Stomach (tissue), 9 donors: ENCODE measurements around the gene OPHN1. TPM values are rescaled to one million over a fixed set of nuclear protein-coding genes. Genes with fewer than 3 reads are reported as not detected.

Experiments used
- DNase-seq, 2 donors: peaks; one replicate each; pipeline versions ENCODE4 v3.0.0 to v3.0.0-alpha.2; 2013 to 2019
- H3K27ac ChIP-seq, 5 donors: fragments of 200-600 bp in 4 of 5; sonication (generic) in 4 of 5; one replicate each; pipeline ENCODE4 v1.5.1; 2013 to 2019; ENCODE audit warnings: mild to moderate bottlenecking in 1 of 5, moderate library complexity in 1 of 5
- H3K27me3 ChIP-seq, 3 donors: fragments of 200-600 bp; sonication (generic); one replicate each; pipeline ENCODE4 v1.5.1; 2017 to 2019; ENCODE audit warnings: mixed run types in 1 of 3
- H3K36me3 ChIP-seq, 4 donors: fragments of 200-600 bp; sonication (generic); 1 replicate in 3 of 4; 2 replicates in 1 of 4; pipeline ENCODE4 v1.5.1; 2016 to 2019
- H3K4me1 ChIP-seq, 4 donors: fragments of 200-600 bp; sonication (generic); one replicate each; pipeline ENCODE4 v1.5.1; 2016 to 2019
- H3K4me3 ChIP-seq, 4 donors: fragments of 200-600 bp; sonication (generic) in 3 of 4; one replicate each; pipeline ENCODE4 v1.5.1; 2016 to 2019; ENCODE audit warnings: mild to moderate bottlenecking in 1 of 4
- H3K9me3 ChIP-seq, 4 donors: fragments of 200-600 bp; sonication (generic); one replicate each; pipeline ENCODE4 v1.5.1; 2016 to 2019
- EP300 ChIP-seq: sonication (generic); formaldehyde crosslinking; IDR thresholded peaks from one replicate; pipeline ENCODE4 v1.6.1; 2017; ENCODE audit warnings: antibody characterized with exemption
- POLR2A ChIP-seq, 4 donors: fragments of 450-650 bp; IDR thresholded peaks; one replicate each; pipeline ENCODE4 v1.6.1; 2016; ENCODE audit warnings: antibody characterized with exemption in 4 of 4, control low read depth in 2 of 4, mild to moderate bottlenecking in 1 of 4, moderate library complexity in 1 of 4
- POLR2AphosphoS5 ChIP-seq, 3 donors: sonication (generic); formaldehyde crosslinking; IDR thresholded peaks; one replicate each; pipeline ENCODE4 v1.6.1; 2016; ENCODE audit warnings: antibody characterized with exemption in 3 of 3
- WGBS, 5 donors: extraction: QIAGEN DNeasy Blood & Tissue Kit in 3 of 5; methylation state at CpG; one replicate each; pipeline versions ENCODE4 v1.1.5 to v1.1.7; 2013 to 2018; 5-methylcytosine and 5-hydroxymethylcytosine counted together
- intact Hi-C: fragments of 100-400 bp; cut with DNase I; formaldehyde crosslinking; loops from one replicate; pipeline ENCODE4 v1.15.1; 2023; ENCODE audit warnings: low total_unique reads
- polyA plus RNA-seq, 3 donors: library from polyadenylated mRNA; stranded (reverse); fragments of 200-250 nt; gene quantifications; one replicate each; pipeline ENCODE4 v1.2.3, GENCODE V29; 2013
- total RNA-seq, 5 donors: library from RNA; depleted of rRNA; stranded (reverse); fragments of >200 nt; gene quantifications; one replicate each; pipeline versions ENCODE4 v1.1.0 to v1.2.3, GENCODE V29; 2014 to 2016
- TF ChIP-seq, protein P1 (sequence below), 7 experiments: fragments of 450-650 bp in 4 of 7; fragments of 200-600 bp in 3 of 7; sonication (generic) in 3 of 7; IDR thresholded peaks; one replicate each; pipeline ENCODE4 v1.5.1; 2016 to 2019; ENCODE audit warnings: antibody characterized with exemption in 7 of 7, control low read depth in 2 of 7, mild to moderate bottlenecking in 1 of 7
- donor health status: healthy with polysubstance abuse.
- donor health status: Bipolar disorder and iron deficiency.
- donor health status: healthy.

Gene OPHN1
- total and polyA plus RNA-seq, 8 donors = 0.78 to 76.4 (median 5.0) TPM

- WGBS, 5 donors = 72 to 95% (median 90%) methylated on average over 4 of the region's 4 CpGs
- DNase-seq = no peak
- Histone ChIP-seq H3K4me3 (no peak overlapping the region), H3K36me3 (no peaks in the 10 kb centered on the region), H3K27me3 (no peaks in the 10 kb centered on the region), H3K9me3 (peaks cover 0 to under 1% (median 0%) of the 10 kb centered on the region in 4 donors), H3K27ac (no peak overlapping the region), H3K4me1 (peaks cover 0 to 20% (median 11%) of the 10 kb centered on the region in 4 donors)
- no peak for TF ChIP-seq POLR2A (IDR thresholded peaks at IDR 0.05)
- intact Hi-C loops = no loop called here
Measured at GRCh38 chrX:68439341-68439740, 6.0 kb upstream of the OPHN1 start.

GRCh38 chrX:68438575-68438974 is 5.3 kb upstream of the OPHN1 start:
- Histone ChIP-seq H3K4me1 (peaks cover 0 to 23% (median 13%) of the 10 kb centered on the region in 4 donors), H3K27me3 (peaks cover 0 to 4% (median 0%) of the 10 kb centered on the region in 3 donors), H3K27ac (no peak overlapping the region), H3K36me3 (no peaks in the 10 kb centered on the region), H3K9me3 (peaks cover 0 to 6% (median 0%) of the 10 kb centered on the region in 4 donors), H3K4me3 (no peak overlapping the region)
- no peak for TF ChIP-seq POLR2AphosphoS5 (IDR thresholded peaks at IDR 0.05)
- TF ChIP-seq POLR2A (IDR thresholded peaks at IDR 0.05) = no peak
- TF ChIP-seq, protein P1, sequence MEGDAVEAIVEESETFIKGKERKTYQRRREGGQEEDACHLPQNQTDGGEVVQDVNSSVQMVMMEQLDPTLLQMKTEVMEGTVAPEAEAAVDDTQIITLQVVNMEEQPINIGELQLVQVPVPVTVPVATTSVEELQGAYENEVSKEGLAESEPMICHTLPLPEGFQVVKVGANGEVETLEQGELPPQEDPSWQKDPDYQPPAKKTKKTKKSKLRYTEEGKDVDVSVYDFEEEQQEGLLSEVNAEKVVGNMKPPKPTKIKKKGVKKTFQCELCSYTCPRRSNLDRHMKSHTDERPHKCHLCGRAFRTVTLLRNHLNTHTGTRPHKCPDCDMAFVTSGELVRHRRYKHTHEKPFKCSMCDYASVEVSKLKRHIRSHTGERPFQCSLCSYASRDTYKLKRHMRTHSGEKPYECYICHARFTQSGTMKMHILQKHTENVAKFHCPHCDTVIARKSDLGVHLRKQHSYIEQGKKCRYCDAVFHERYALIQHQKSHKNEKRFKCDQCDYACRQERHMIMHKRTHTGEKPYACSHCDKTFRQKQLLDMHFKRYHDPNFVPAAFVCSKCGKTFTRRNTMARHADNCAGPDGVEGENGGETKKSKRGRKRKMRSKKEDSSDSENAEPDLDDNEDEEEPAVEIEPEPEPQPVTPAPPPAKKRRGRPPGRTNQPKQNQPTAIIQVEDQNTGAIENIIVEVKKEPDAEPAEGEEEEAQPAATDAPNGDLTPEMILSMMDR (IDR thresholded peaks at IDR 0.05) = no peak
- TF ChIP-seq EP300 = no peak
- 81 to 95% (median 90%) methylated on average over 4 of the region's 4 CpGs for WGBS, 5 donors
- no peak for DNase-seq
- intact Hi-C loops = no loop called here

- no peak for DNase-seq
- Histone ChIP-seq H3K27ac (peak overlapping the region; percentile 76 to 90 (median 82)), H3K4me1 (peaks cover 0 to 27% (median 12%) of the 10 kb centered on the region in 4 donors), H3K9me3 (peaks cover 0 to 6% (median 0%) of the 10 kb centered on the region in 4 donors), H3K27me3 (peaks cover 0 to 7% (median 0%) of the 10 kb centered on the region in 3 donors), H3K4me3 (peak overlapping the region; percentile 54 to 62 (median 57)), H3K36me3 (no peaks in the 10 kb centered on the region)
- TF ChIP-seq EP300 = no peak
- TF ChIP-seq, protein P1 (IDR thresholded peaks at IDR 0.05) = no peak
- TF ChIP-seq POLR2A (IDR thresholded peaks at IDR 0.05) = no peak
- peak in 2 of 3 donors; percentile 56 to 59 for TF ChIP-seq POLR2AphosphoS5 (IDR thresholded peaks at IDR 0.05)
- WGBS, 5 donors = 0 to 39% (median 1%) methylated on average over 5 to 13 of the region's 13 CpGs
- intact Hi-C loops = no loop called here
Measured at GRCh38 chrX:68433981-68434299, 645 bp upstream of the OPHN1 start.

DNA sequence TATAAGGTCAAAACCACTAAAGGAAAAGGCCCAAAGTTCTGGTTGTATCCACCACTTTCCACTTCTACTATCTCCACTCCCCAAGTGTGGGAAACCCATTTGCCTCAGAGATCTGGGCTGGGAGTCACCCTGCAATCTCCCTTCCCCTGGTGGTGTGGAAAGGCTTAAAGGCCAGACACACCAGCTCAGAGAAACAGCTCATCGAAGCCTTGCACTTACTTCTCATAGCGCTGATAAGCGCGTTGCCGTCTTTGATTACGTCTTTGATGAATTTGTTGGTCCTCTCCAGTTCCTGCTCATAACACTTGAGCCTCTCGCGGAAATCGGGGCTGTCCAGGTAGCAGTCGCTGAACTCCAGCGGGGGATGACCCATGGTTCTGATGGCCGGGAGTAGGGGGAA is 647 bp downstream of the OPHN1 start:
- Histone ChIP-seq H3K9me3 (peaks cover 0 to 6% (median 0%) of the 10 kb centered on the region in 4 donors), H3K27me3 (peaks cover 0 to 7% (median 0%) of the 10 kb centered on the region in 3 donors), H3K27ac (peak overlapping the region; percentile 76 to 90 (median 82)), H3K36me3 (no peaks in the 10 kb centered on the region), H3K4me1 (peaks cover 0 to 27% (median 12%) of the 10 kb centered on the region in 4 donors), H3K4me3 (peak overlapping the region; percentile 54 to 62 (median 57))
- intact Hi-C loops = no loop called here
- peak in 1 of 2 donors; percentile 26 for DNase-seq
- no peak for TF ChIP-seq POLR2AphosphoS5 (IDR thresholded peaks at IDR 0.05)
- no peak for TF ChIP-seq EP300
- TF ChIP-seq POLR2A (IDR thresholded peaks at IDR 0.05) = no peak
- TF ChIP-seq, protein P1 (IDR thresholded peaks at IDR 0.05) = no peak
- WGBS, 5 donors = 5 to 52% (median 18%) methylated on average over 11 to 12 of the region's 12 CpGs

DNA sequence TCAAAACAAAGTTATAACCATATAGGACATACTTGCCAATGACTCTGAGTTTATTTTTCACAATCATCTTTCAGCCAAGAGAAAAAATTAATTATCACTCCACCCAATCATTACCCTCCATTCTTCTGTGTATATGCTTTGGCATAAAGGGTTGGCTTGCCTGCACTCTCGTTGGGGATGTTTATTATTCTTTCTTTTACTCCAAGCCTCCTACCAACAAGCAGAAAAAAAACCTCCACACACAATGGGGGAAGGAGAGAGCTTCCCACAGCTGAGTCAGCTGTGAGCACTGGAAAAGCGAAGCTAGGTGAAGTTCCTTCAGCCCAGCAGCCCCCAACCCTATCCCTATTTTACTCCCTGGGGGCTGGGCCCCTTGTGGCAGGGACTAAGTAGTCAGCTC is 1.5 kb downstream of the OPHN1 start:
- intact Hi-C loops = no loop called here
- peaks cover 0 to 7% (median 0%) of the 10 kb centered on the region in 3 donors for H3K27me3 ChIP-seq
- H3K4me3 ChIP-seq = peak overlapping the region in 1 of 4 donors; percentile 56
- H3K4me1 ChIP-seq = peaks cover 0 to 27% (median 12%) of the 10 kb centered on the region in 4 donors
- no peak overlapping the region for H3K27ac ChIP-seq
- H3K9me3 ChIP-seq = peaks cover 0 to 6% (median 0%) of the 10 kb centered on the region in 4 donors
- H3K36me3 ChIP-seq = no peaks in the 10 kb centered on the region
- TF ChIP-seq POLR2A (IDR thresholded peaks at IDR 0.05) (no peak), EP300 (no peak), POLR2AphosphoS5 (IDR thresholded peaks at IDR 0.05) (no peak)
- TF ChIP-seq, protein P1 (IDR thresholded peaks at IDR 0.05) = no peak
- 42 to 59% (median 48%) methylated on average over 2 of the region's 2 CpGs for WGBS, 5 donors
- DNase-seq = no peak
